ENCODE measurements around the gene PRH1.

Gene PRH1

GRCh38 chr12:10884086-10884725 is at the start of gene PRH1:
TSS of gene PRH1 (minus strand) at chr12:10884255. CDS start at chr12:10884217, 38 bp downstream.
- in situ Hi-C loops (cut with MboI; ENCODE audit: low sequenced_read_pairs), result no loop called here

GRCh38 chr12:10928746-10929286 is 44.8 kb upstream of the PRH1 start, which contains the start of gene PRH2:
TSS of gene PRH2 (plus strand) at chr12:10929236. CDS start at chr12:10929274, 38 bp downstream.
- in situ Hi-C loops (cut with MboI; ENCODE audit: low sequenced_read_pairs), result no loop called here

GRCh38 chr12:10926269-10926668 is 42.2 kb upstream of the PRH1 start:
- in situ Hi-C loops (cut with MboI; ENCODE audit: low sequenced_read_pairs), result no loop called here

GRCh38 chr12:10919809-10920208 is 35.8 kb upstream of the PRH1 start:
- in situ Hi-C loops (cut with MboI; ENCODE audit: low sequenced_read_pairs), result no loop called here

- in situ Hi-C loops (cut with MboI; ENCODE audit: low sequenced_read_pairs), result no loop called here
Measured at GRCh38 chr12:10910380-10910779, 26.3 kb upstream of the PRH1 start.

- in situ Hi-C loops (cut with MboI; ENCODE audit: low sequenced_read_pairs), result no loop called here
Measured at GRCh38 chr12:10909462-10909861, 25.4 kb upstream of the PRH1 start, which contains the start of gene TAS2R13. TSS of gene TAS2R13 (minus strand) at chr12:10909562. CDS start at chr12:10909298, 264 bp downstream.

GRCh38 chr12:10904686-10905085 is 20.6 kb upstream of the PRH1 start:
- in situ Hi-C loops (cut with MboI; ENCODE audit: low sequenced_read_pairs), result no loop called here

GRCh38 chr12:10901427-10901826 is 17.4 kb upstream of the PRH1 start:
- in situ Hi-C loops (cut with MboI; ENCODE audit: low sequenced_read_pairs), result no loop called here

GRCh38 chr12:10900972-10901371 is 16.9 kb upstream of the PRH1 start:
- in situ Hi-C loops (cut with MboI; ENCODE audit: low sequenced_read_pairs), result no loop called here

- in situ Hi-C loops (cut with MboI; ENCODE audit: low sequenced_read_pairs), result no loop called here
Measured at GRCh38 chr12:10900530-10900929, 16.5 kb upstream of the PRH1 start.

GRCh38 chr12:10896854-10897253 is 12.8 kb upstream of the PRH1 start:
- in situ Hi-C loops (cut with MboI; ENCODE audit: low sequenced_read_pairs), result no loop called here

GRCh38 chr12:10891937-10892336 is 7.9 kb upstream of the PRH1 start:
- in situ Hi-C loops (cut with MboI; ENCODE audit: low sequenced_read_pairs), result no loop called here

- in situ Hi-C loops (cut with MboI; ENCODE audit: low sequenced_read_pairs), result no loop called here
Measured at GRCh38 chr12:10889226-10889625, 5.2 kb upstream of the PRH1 start.

- in situ Hi-C loops (cut with MboI; ENCODE audit: low sequenced_read_pairs), result no loop called here
Measured at GRCh38 chr12:10873378-10873777, 10.7 kb downstream of the PRH1 start.

GRCh38 chr12:10867381-10867780 is 16.7 kb downstream of the PRH1 start:
- in situ Hi-C loops (cut with MboI; ENCODE audit: low sequenced_read_pairs), result no loop called here

GRCh38 chr12:10863512-10864218 is 20.4 kb downstream of the PRH1 start:
- in situ Hi-C loops (cut with MboI; ENCODE audit: low sequenced_read_pairs), result no loop called here

GRCh38 chr12:10861366-10861765 is 22.7 kb downstream of the PRH1 start:
- in situ Hi-C loops (cut with MboI; ENCODE audit: low sequenced_read_pairs), result no loop called here

GRCh38 chr12:10855807-10856206 is 28.2 kb downstream of the PRH1 start:
- in situ Hi-C loops (cut with MboI; ENCODE audit: low sequenced_read_pairs), result no loop called here

- in situ Hi-C loops (cut with MboI; ENCODE audit: low sequenced_read_pairs), result no loop called here
Measured at GRCh38 chr12:10853776-10854175, 30.3 kb downstream of the PRH1 start.

- in situ Hi-C loops (cut with MboI; ENCODE audit: low sequenced_read_pairs), result no loop called here
Measured at GRCh38 chr12:10851243-10851858, 32.7 kb downstream of the PRH1 start.

GRCh38 chr12:10849425-10849878 is 34.6 kb downstream of the PRH1 start, which contains the start of gene PRR4:
TSS of gene PRR4 (minus strand) at chr12:10849475. CDS start at chr12:10849437, 38 bp downstream.
- in situ Hi-C loops (cut with MboI; ENCODE audit: low sequenced_read_pairs), result no loop called here
